ENCODE results near the gene KCND2.
A peak's percentile ranks its signal among the peaks of the same experiment; 100 is the strongest.

The KCND2 gene

GRCh38 chr7:120311028-120311788 lies 38.2 kb downstream of the KCND2 start:
- no peak for DNase-seq

DNA sequence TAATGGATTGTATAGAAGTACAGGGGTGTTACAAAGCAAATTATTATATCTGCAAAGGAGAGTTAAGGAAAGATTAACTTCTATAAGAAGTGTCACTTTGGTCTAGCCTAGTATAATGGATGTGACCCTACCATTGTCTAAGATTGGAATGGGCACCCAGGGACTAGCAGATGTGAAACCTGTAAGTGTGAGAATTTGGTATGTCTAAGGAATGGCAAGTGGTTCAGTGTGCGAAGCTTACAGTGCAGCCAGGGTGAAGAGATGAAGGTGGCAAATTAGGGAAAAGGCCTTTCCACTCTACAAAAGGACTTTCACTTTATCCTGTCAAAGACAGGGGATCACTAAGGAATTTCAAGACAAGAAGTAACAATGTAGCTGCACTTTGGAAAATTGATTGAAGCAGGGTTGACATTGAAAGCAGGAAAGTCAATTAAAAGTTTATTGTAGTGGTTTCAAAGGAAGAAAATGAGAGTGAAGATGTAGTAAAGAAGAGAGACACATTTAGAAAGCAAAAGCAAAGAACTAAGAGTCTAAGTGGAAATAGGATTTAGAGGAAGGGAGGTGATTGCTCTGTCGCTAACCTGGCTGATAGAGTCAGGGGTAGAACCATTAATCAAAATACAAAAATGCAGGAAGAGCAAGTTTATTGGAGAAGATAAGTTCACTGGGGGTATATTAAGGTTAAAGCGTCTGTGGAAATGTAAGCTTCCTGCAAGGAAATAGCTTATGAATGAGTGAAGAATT lies 47.4 kb downstream of the KCND2 start:
- DNase-seq: no peak

GRCh38 chr7:120327054-120327453 lies 54.1 kb downstream of the KCND2 start:
- DNase-seq: no peak

DNA sequence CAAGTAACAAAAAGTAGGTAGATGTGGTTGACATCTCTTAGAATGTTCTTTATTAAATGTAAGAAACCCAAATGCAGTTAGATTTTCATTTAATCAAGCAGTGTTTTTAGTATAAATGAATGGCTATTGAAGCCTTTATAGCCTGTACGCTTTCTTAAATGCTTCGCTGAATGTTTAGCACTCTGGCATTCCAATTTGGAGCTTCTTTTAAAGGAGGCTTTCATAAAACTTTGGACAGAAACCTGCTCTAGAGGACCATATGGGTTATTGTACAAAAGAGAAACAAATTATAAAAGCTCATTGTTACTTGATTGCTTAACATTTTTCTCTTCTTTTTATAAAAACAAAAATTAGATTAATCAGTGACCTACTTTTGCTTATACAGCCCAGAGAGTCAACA lies 59.5 kb downstream of the KCND2 start:
- no peak for DNase-seq

- no peak for DNase-seq
Measured at GRCh38 chr7:120334475-120334874, 61.5 kb downstream of the KCND2 start.

GRCh38 chr7:120337308-120337907 lies 64.4 kb downstream of the KCND2 start:
- no peak for DNase-seq

DNA sequence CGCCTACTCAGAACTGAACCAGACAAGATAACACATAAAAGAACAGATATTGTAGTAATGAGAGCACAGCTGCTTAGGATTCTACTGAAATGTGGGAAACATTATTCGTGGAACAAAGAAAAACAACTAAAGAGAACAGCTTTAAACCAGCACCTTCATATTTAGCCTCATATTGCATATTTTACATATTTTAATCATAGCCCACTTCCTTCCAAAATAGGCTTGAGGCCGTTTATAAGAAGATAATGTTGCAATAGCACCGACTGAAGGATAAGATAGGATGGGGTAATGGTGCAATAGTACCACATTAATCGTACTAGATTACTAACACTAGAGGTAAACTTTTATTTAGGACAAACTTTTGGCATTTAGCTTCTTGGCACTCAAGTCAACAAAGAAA lies 71.3 kb downstream of the KCND2 start:
- DNase-seq: no peak

GRCh38 chr7:120353171-120353570 lies 80.2 kb downstream of the KCND2 start:
- no peak for DNase-seq

DNA sequence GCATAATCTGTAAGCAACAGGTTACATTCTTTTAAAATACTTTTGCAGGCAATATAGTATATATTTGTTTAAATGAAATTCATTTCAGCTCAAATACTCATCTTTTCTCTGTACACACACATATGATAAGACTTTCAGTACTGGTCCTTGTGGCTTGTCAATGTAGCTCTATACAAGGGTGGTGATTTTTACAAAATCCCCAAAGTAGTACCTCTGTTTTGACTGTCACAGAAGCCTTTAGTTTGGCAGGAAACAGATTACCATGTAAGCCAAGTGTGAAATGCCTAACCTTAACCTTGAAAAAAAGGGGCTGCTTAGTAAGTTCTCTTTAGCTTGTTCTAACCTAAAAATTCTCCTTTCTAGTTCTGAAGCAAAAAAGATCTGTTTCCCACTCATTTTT lies 87.9 kb downstream of the KCND2 start:
- no peak for DNase-seq

GRCh38 chr7:120363414-120363813 lies 90.4 kb downstream of the KCND2 start:
- no peak for DNase-seq

DNA sequence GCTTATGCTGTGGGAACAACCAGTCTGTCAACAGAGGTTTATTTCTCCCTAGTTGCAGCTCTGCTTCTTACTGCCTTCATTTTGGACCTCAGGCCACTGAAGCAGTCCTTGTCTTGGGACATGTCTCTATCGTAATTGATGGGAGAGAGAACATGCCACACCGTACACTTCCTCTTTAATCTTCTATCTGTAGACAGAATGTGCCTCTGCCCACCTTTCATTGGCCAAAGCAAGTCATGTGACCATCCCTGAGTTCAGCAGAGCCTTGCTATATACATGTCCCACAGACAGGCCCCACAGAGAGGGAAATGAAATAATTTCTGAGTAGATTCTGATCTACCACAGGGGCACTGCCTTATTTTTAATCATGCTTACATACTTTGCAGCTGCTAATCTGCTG lies 98.0 kb downstream of the KCND2 start:
- no peak for DNase-seq

- no peak for DNase-seq
Measured at GRCh38 chr7:120373174-120373573, 100.2 kb downstream of the KCND2 start.

DNA sequence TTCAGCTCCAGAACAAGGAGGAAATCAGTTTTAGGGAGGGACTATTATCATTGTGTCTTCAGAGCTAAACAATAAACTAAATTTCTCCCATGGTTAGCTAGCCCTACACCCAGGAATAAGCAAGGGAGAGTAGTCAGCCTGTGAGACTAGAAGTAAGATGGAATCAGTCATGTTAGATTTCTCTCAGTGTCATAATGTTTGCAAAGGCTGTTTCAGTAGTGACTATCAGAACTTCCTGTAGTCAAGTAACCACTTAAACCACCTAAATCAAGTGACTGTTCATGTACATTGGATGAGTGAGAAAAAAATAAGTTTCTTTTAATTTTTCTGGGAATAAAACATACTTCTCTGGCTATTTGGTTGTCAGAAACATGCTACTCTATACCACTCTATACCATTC lies 121.6 kb downstream of the KCND2 start:
- DNase-seq: no peak

DNA sequence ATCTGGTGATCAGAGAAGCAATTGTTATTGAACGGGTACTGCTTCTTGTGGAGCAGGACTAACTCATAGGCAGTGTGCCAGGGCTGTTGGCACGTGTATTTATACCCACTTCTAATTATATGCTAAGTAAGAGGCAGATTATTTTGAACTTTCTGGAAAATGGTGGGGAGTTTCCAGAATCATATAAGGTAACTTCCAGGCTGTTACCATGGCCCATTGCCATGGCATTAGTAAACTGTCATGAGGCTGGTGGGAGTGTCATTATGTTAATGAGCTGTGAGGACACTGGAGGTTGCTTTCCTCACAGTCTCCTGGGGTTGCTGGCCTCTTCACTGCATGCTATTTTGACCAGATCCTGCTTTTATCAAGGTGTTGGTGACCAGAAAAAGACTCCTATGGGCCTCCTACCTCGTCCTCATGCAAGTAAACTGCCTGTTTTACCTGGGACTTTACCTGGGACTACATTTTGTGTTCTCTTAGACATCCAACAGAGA lies 122.6 kb downstream of the KCND2 start:
- peak; percentile 2 for DNase-seq

GRCh38 chr7:120398284-120399000 lies 125.5 kb downstream of the KCND2 start:
- DNase-seq: no peak

GRCh38 chr7:120400806-120401455 lies 128.0 kb downstream of the KCND2 start:
- DNase-seq: no peak

DNA sequence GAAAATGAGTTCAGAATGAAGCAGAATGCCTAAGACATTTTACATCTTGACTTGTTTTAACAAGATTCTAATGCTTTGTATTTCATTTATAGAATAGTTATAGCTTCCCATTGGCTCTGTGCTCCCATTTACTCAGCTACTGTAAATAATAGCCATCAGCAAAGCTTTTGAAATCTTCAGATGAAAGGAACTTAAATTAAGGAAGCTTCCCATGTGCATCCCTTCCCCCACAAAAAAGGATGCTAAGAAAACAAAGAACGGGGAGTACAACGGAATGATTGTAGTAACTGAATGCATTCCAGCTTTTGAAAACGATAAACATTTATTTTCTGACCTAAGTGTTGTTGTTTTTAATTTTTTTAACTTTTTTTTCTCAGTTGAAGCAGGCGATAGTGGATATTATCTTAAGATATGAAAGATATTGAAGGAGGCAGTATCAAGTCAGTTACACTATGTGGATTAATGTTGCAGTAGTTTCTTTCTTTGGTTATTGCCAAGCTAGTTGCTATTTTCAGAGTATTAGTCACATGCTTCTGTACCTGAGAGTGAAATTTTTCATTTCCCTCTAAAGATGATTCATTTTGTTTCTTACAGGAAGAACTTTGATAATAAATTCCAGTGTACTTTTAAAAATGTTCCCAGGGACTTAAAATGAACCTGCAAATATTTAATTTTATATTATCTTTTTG lies 129.2 kb downstream of the KCND2 start:
- DNase-seq: no peak

- no peak for DNase-seq
Measured at GRCh38 chr7:120402801-120403200, 129.8 kb downstream of the KCND2 start.

GRCh38 chr7:120404042-120404441 lies 131.1 kb downstream of the KCND2 start:
- DNase-seq: no peak

DNA sequence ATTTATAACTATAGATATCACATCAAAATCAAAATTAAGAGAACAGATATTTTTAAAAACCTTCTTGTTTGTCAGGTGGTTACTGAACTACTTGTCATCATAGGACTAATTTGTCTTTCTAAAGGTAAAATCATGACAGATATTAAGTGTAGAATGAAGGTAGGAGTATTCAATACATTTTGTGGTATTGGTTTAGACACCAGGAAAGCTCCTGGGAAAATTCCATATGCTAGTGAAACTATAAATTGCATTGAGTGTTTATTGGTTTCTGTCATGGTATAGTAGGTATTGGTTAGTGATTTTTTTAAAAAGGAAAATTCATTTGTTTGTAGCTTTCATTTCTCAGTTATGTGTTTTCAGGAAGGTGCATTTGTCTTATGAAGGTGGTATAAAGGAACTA lies 132.7 kb downstream of the KCND2 start:
- no peak for DNase-seq

DNA sequence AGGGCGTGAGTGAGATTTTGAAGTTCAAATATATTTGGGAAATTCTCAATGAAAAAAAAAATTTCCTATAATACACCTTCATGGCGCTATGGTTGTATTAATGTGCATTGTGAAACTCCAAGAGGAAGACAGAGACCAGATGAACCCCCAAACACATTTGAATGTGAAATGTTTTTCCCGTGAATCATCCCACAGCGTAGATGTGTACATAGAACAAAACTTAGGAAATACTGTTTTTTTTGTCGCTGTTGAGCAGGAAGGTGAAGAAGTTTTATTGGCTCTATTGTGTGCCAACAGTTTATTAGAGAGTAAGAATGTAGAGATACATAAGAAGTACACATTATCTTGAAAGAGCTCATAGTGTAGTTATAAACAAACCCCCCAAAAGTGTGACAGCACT lies 134.0 kb downstream of the KCND2 start:
- DNase-seq: no peak
